Suprapubic skin (tissue), 4 donors: ENCODE data around the gene CCDC102B. TPM values are rescaled to one million over a fixed set of nuclear protein-coding genes. Genes with fewer than 3 reads are reported as not detected.

Experiments
- DNase-seq, 2 donors: peaks; one replicate each; pipeline ENCODE4 v3.0.0-alpha.2; 2019; ENCODE audit warnings: low spot score in 2 of 2
- H3K27ac ChIP-seq: fragments of 200-600 bp; sonication (generic); one replicate; pipeline ENCODE4 v1.5.1; 2019
- H3K27me3 ChIP-seq: fragments of 200-600 bp; sonication (generic); one replicate; pipeline ENCODE4 v1.5.1; 2019
- H3K36me3 ChIP-seq: fragments of 200-600 bp; sonication (generic); one replicate; pipeline ENCODE4 v1.5.1; 2019
- H3K4me1 ChIP-seq: fragments of 200-600 bp; sonication (generic); one replicate; pipeline ENCODE4 v1.5.1; 2019
- H3K4me3 ChIP-seq: fragments of 200-600 bp; sonication (generic); one replicate; pipeline ENCODE4 v1.5.1; 2019; ENCODE audit warnings: mild to moderate bottlenecking
- H3K9me3 ChIP-seq: fragments of 200-600 bp; sonication (generic); one replicate; pipeline ENCODE4 v1.5.1; 2019
- EP300 ChIP-seq: sonication (generic); formaldehyde crosslinking; IDR thresholded peaks from one replicate; pipeline ENCODE4 v1.6.1; 2017; ENCODE audit warnings: antibody characterized with exemption
- POLR2A ChIP-seq, 2 donors: fragments of 450-650 bp; IDR thresholded peaks; one replicate each; pipeline ENCODE4 v1.6.1; 2017; ENCODE audit warnings: antibody characterized with exemption in 2 of 2, mild to moderate bottlenecking in 2 of 2, moderate library complexity in 2 of 2
- POLR2AphosphoS5 ChIP-seq, 3 donors: sonication (generic); formaldehyde crosslinking; IDR thresholded peaks; one replicate each; pipeline ENCODE4 v1.6.1; 2017; ENCODE audit warnings: antibody characterized with exemption in 3 of 3
- WGBS: methylation state at CpG from one replicate; pipeline ENCODE4 v1.1.5; 2018; 5-methylcytosine and 5-hydroxymethylcytosine counted together
- total RNA-seq, 4 donors: library from RNA; depleted of rRNA; stranded (reverse); fragments of >200 nt; gene quantifications; one replicate each; pipeline ENCODE4 v1.1.0, GENCODE V29; 2016
- TF ChIP-seq, protein P1 (sequence below), 2 donors: fragments of 200-600 bp in 1 of 2; fragments of 450-650 bp in 1 of 2; sonication (generic) in 1 of 2; IDR thresholded peaks; one replicate each; pipeline ENCODE4 v1.5.1; 2016 to 2019; ENCODE audit warnings: antibody characterized with exemption in 2 of 2, mild to moderate bottlenecking in 1 of 2, moderate library complexity in 1 of 2

CCDC102B gene
- total RNA-seq, 4 donors from 2014 or later: 1.6 to 4.1 (median 2.7) TPM; not detected in 1

DNA sequence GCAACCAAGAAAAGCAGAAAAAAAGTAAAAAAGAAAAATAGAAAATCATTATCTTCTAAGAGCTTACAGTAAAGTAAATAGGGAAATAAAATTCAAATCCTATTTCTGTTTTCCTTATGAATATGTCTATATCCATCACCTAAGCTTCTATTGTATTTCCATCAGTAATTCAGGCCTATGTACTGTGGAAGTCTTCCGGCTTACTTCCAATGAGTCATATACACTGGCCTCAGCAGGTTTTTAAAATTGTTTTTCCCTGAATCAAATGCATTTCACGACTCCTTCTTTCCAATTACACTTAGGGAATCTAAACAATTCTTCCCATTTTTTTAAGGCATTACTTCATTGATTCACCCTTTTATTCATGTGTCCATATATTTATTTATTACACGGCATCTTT is 164.7 kb downstream of the CCDC102B start:
- DNase-seq: no peak
- no peaks in the 10 kb centered on the region for H3K9me3 ChIP-seq
- 85% methylated on average over 3 of the region's 3 CpGs for WGBS
- H3K4me1 ChIP-seq: no peaks in the 10 kb centered on the region
- H3K27ac ChIP-seq: no peak overlapping the region
- H3K36me3 ChIP-seq: no peaks in the 10 kb centered on the region
- no peak overlapping the region for H3K4me3 ChIP-seq
- TF ChIP-seq POLR2AphosphoS5 (IDR thresholded peaks at IDR 0.05) (no peak), EP300 (no peak), POLR2A (IDR thresholded peaks at IDR 0.05) (no peak)
- H3K27me3 ChIP-seq: no peaks in the 10 kb centered on the region

DNA sequence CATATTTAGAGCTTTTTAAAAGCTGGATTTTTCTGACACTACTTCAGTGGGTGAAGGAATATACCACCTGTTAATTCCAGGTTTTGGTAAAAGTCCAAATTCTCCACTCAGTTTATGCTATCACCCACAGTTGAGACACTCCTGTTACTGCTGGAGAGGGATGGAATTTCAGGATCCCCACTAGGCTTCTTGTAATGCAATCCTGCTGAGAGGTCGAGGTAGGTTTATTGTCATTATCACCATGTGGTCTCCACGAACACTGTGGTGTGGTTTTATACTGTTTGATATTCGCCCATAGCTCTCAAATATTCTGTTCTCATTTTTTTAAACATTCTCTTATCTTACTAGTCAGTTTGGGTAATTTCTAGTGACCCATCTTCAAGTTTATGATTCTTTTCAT is 167.9 kb downstream of the CCDC102B start:
- TF ChIP-seq EP300: no peak
- TF ChIP-seq POLR2A (IDR thresholded peaks at IDR 0.05): no peak
- TF ChIP-seq POLR2AphosphoS5 (IDR thresholded peaks at IDR 0.05): no peak
- TF ChIP-seq, protein P1, sequence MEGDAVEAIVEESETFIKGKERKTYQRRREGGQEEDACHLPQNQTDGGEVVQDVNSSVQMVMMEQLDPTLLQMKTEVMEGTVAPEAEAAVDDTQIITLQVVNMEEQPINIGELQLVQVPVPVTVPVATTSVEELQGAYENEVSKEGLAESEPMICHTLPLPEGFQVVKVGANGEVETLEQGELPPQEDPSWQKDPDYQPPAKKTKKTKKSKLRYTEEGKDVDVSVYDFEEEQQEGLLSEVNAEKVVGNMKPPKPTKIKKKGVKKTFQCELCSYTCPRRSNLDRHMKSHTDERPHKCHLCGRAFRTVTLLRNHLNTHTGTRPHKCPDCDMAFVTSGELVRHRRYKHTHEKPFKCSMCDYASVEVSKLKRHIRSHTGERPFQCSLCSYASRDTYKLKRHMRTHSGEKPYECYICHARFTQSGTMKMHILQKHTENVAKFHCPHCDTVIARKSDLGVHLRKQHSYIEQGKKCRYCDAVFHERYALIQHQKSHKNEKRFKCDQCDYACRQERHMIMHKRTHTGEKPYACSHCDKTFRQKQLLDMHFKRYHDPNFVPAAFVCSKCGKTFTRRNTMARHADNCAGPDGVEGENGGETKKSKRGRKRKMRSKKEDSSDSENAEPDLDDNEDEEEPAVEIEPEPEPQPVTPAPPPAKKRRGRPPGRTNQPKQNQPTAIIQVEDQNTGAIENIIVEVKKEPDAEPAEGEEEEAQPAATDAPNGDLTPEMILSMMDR (IDR thresholded peaks at IDR 0.05): no peak
- H3K27me3 ChIP-seq: no peaks in the 10 kb centered on the region
- no peak for DNase-seq
- H3K9me3 ChIP-seq: no peaks in the 10 kb centered on the region
- no peak overlapping the region for H3K27ac ChIP-seq
- WGBS: 87% methylated on average over 3 of the region's 3 CpGs
- no peaks in the 10 kb centered on the region for H3K36me3 ChIP-seq
- H3K4me3 ChIP-seq: no peak overlapping the region
- no peaks in the 10 kb centered on the region for H3K4me1 ChIP-seq

DNA sequence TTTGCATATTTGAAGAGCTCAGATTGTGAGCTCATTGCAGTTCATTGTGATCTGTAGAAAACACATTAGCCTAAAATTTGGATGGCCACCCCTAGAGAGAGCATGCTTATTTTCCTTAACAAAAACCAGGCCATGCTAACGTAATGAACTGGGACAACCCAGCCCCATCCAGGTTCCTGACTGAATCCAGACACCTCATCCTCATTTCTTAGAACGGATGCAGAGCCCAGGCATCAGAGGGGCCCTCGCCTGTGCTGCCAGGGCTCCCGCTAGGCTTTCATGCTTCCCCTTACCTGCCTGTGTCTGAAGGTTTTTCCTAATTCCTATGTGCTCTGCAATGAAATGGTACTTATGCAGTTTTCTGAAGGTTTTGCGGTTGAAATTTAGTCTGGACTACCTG is 171.1 kb downstream of the CCDC102B start:
- 68% methylated on average over 5 of the region's 5 CpGs for WGBS
- Histone ChIP-seq H3K4me3 (no peak overlapping the region), H3K4me1 (no peaks in the 10 kb centered on the region), H3K9me3 (no peaks in the 10 kb centered on the region), H3K27me3 (no peaks in the 10 kb centered on the region), H3K27ac (no peak overlapping the region), H3K36me3 (no peaks in the 10 kb centered on the region)
- no peak for DNase-seq
- TF ChIP-seq POLR2A (IDR thresholded peaks at IDR 0.05) (no peak), EP300 (no peak), POLR2AphosphoS5 (IDR thresholded peaks at IDR 0.05) (no peak)
- TF ChIP-seq, protein P1 (IDR thresholded peaks at IDR 0.05): no peak

DNA sequence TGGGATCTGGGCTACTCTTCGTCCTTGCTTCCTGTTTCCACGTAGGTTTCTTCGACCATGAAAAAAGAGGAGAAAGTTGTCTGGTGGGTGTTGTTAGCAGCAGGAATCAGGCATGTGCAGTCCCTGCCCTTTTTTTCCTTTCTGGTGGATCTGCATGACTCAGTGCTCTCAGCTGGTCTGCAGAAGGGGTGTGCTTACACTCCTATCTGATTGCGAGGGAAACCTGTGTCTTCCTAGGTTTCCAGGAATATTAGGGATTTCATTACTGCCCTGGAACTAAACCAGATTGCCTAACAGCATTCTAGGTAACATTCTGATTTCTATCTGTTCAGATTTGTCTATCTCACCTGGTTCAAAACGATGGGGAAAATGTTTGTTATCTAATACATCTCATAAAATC is 174.3 kb downstream of the CCDC102B start:
- WGBS: 46% methylated on average over 5 of the region's 5 CpGs
- Histone ChIP-seq H3K36me3 (no peaks in the 10 kb centered on the region), H3K4me1 (no peaks in the 10 kb centered on the region), H3K27ac (no peak overlapping the region), H3K4me3 (no peak overlapping the region), H3K27me3 (no peaks in the 10 kb centered on the region), H3K9me3 (no peaks in the 10 kb centered on the region)
- no peak for TF ChIP-seq POLR2A (IDR thresholded peaks at IDR 0.05)
- TF ChIP-seq EP300: no peak
- TF ChIP-seq, protein P1 (IDR thresholded peaks at IDR 0.05): no peak
- no peak for TF ChIP-seq POLR2AphosphoS5 (IDR thresholded peaks at IDR 0.05)
- no peak for DNase-seq

DNA sequence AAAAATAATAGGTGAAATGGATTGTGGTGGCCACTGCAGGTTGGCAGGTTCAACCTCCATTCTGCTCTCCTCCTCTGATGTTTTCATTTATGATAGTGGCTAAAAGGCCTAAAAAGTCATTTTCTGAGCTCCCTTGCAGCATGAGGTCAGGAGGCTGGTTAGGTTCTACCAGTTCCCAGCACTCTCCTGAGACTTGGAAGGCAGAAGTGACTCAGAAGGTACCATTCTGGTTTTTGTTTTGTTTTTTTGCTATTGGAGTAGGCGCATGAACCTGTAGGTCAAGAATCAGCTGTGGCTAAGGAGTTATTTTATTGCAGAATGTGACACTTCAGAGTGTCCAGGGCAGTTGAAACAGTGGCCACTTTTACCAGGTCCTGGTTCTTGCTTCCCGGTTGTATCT is 181.9 kb downstream of the CCDC102B start:
- no peaks in the 10 kb centered on the region for H3K9me3 ChIP-seq
- H3K4me3 ChIP-seq: no peak overlapping the region
- no peaks in the 10 kb centered on the region for H3K36me3 ChIP-seq
- no peak for DNase-seq
- no peaks in the 10 kb centered on the region for H3K27me3 ChIP-seq
- TF ChIP-seq, protein P1 (IDR thresholded peaks at IDR 0.05): no peak
- TF ChIP-seq POLR2AphosphoS5 (IDR thresholded peaks at IDR 0.05): no peak
- TF ChIP-seq EP300: no peak
- no peak for TF ChIP-seq POLR2A (IDR thresholded peaks at IDR 0.05)
- 94% methylated on average over 2 of the region's 2 CpGs for WGBS
- no peak overlapping the region for H3K27ac ChIP-seq
- H3K4me1 ChIP-seq: no peaks in the 10 kb centered on the region

DNA sequence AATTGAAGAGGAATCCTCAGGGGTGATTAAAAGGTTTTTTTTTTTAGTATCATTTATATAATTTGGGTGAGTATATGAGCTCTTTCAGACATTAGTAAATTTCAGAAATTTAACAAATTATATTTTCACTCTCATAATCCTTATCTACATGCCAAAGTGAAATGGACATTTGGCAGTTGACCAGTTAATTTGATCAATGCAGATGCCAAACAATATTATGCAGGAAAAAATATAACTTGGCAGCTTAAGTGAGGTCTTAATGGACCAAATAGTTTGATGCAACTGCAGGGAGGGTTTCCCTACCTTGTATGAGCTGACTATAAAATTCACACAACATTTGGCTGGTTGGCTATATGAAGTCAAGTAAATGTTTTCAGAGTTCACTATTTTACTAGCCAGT is 185.2 kb downstream of the CCDC102B start:
- Histone ChIP-seq H3K4me1 (no peaks in the 10 kb centered on the region), H3K27ac (no peak overlapping the region), H3K9me3 (no peaks in the 10 kb centered on the region), H3K27me3 (no peaks in the 10 kb centered on the region), H3K4me3 (no peak overlapping the region), H3K36me3 (no peaks in the 10 kb centered on the region)
- DNase-seq: no peak
- TF ChIP-seq POLR2AphosphoS5 (IDR thresholded peaks at IDR 0.05) (no peak), POLR2A (IDR thresholded peaks at IDR 0.05) (no peak), EP300 (no peak)
- TF ChIP-seq, protein P1 (IDR thresholded peaks at IDR 0.05): no peak
